MM.1S (cell line): Measurements from ENCODE around the gene MLPH.

Experiments used
- CTCF ChIP-seq: fragments of 300-600 bp; sonication (generic); IDR thresholded peaks from 2 replicates; pipeline ENCODE4 v1.5.1; 2016; ENCODE audit warnings: antibody characterized with exemption, low read length, mixed read lengths
- EZH2 ChIP-seq: fragments of 300-600 bp; sonication (generic); optimal IDR thresholded peaks from 2 replicates; pipeline ENCODE3; 2017; ENCODE audit warnings: low read depth, mild to moderate bottlenecking, antibody characterized with exemption, low read length, mixed read lengths

- TF ChIP-seq EZH2 = no peak
- TF ChIP-seq CTCF = no peak
These were observed 38.6 kb downstream of the MLPH start for GRCh38 chr2:237525559-237526157.
